K562 (cell line): ENCODE data around the gene LRRC61. TPM values are rescaled to one million over a fixed set of nuclear protein-coding genes. Genes with fewer than 3 reads are reported as not detected.
"Not testable (repeated sequence)": the region's sequence is repeated elsewhere in the genome, so short reads cannot be mapped to it uniquely, and the experiment has no call there.

Experiments used
- ARHGAP35 ChIP-seq: fragments of 450-650 bp; IDR thresholded peaks from 2 replicates; pipeline ENCODE4 v1.6.1; 2018; ENCODE audit not compliant: partially characterized antibody
- BACH1 ChIP-seq: fragments of 200-800 bp; sonication (Bioruptor generic); IDR thresholded peaks from 2 replicates; pipeline ENCODE4 v1.6.1; 2016; ENCODE audit warnings: missing genetic modification characterization, missing compliant biosample characterization
- C11orf30 ChIP-seq: fragments of 450-650 bp; IDR thresholded peaks from 2 replicates; pipeline ENCODE4 v1.6.1; 2016; ENCODE audit warnings: low read depth, mild to moderate bottlenecking
- CTBP1 ChIP-seq: fragments of 450-650 bp; IDR thresholded peaks from 2 replicates; pipeline ENCODE4 v1.6.1; 2016; ENCODE audit warnings: borderline replicate concordance
- DPF2 ChIP-seq: fragments of 450-650 bp; IDR thresholded peaks from 2 replicates; pipeline ENCODE4 v1.6.1; 2016
- FOXJ2 ChIP-seq: fragments of 200-800 bp; sonication (Bioruptor generic); IDR thresholded peaks from 2 replicates; pipeline ENCODE4 v1.6.1; 2016; ENCODE audit warnings: missing genetic modification characterization, missing compliant biosample characterization
- GATAD2A ChIP-seq: fragments of 450-650 bp; IDR thresholded peaks from 2 replicates; pipeline ENCODE4 v1.6.1; 2017
- KLF6 ChIP-seq: fragments of 250-450 bp; sonication (Bioruptor Pico); IDR thresholded peaks from 2 replicates; pipeline ENCODE4 v1.4.0; 2020; ENCODE audit warnings: mild to moderate bottlenecking, moderate library complexity, borderline replicate concordance
- L3MBTL2 ChIP-seq: fragments of 450-650 bp; IDR thresholded peaks from 2 replicates; pipeline ENCODE4 v1.6.1; 2016; ENCODE audit warnings: mild to moderate bottlenecking, moderate library complexity
- MAFK ChIP-seq: IDR thresholded peaks from 2 replicates; pipeline ENCODE4 v1.6.1; 2011; ENCODE audit warnings: low read length, improper control_type of control experiment
- MAZ ChIP-seq, 2 experiments: fragments of 450-650 bp in 1 of 2; sonication (generic) in 1 of 2; formaldehyde crosslinking; IDR thresholded peaks in 1 of 2; conservative IDR thresholded peaks in 1 of 2; 2 replicates each; pipeline versions ENCODE4 v1.4.0 to v1.5.0; 2020; ENCODE audit warnings: mild to moderate bottlenecking in 1 of 2, missing genetic modification reagents in 1 of 2
- MEF2D ChIP-seq: conservative IDR thresholded peaks from 2 replicates; pipeline ENCODE4 v1.6.1; 2016; ENCODE audit warnings: low read depth, missing genetic modification characterization, missing compliant biosample characterization
- MEIS2 ChIP-seq: fragments of 450-650 bp; IDR thresholded peaks from 2 replicates; pipeline ENCODE4 v1.6.1; 2014; ENCODE audit warnings: mild to moderate bottlenecking; ENCODE audit not compliant: partially characterized antibody
- MTA1 ChIP-seq: fragments of 450-650 bp; IDR thresholded peaks from 2 replicates; pipeline ENCODE4 v1.6.1; 2017; ENCODE audit warnings: borderline replicate concordance
- MTA3 ChIP-seq: fragments of 450-650 bp; formaldehyde crosslinking; IDR thresholded peaks from 2 replicates; pipeline ENCODE4 v1.6.1; 2017; ENCODE audit warnings: mild to moderate bottlenecking, borderline replicate concordance
- NFE2 ChIP-seq: IDR thresholded peaks from 2 replicates; pipeline ENCODE4 v1.6.1; 2014; ENCODE audit warnings: antibody characterized with exemption, low read depth
- NR2C2 ChIP-seq, 2 experiments: fragments of 200-800 bp in 1 of 2; sonication (Bioruptor generic) in 1 of 2; sonication (generic) in 1 of 2; formaldehyde crosslinking in 1 of 2; IDR thresholded peaks; 2 replicates each; pipeline versions ENCODE4 v1.6.1 to v1.8.0; 2016 to 2022; ENCODE audit warnings: mild to moderate bottlenecking in 1 of 2, missing compliant biosample characterization in 1 of 2, missing genetic modification characterization in 1 of 2, missing genetic modification reagents in 1 of 2
- SMARCA5 ChIP-seq: fragments of 450-650 bp; IDR thresholded peaks from 2 replicates; pipeline ENCODE4 v1.6.1; 2016
- TFAP4 ChIP-seq: sonication (generic); formaldehyde crosslinking; IDR thresholded peaks from 2 replicates; pipeline ENCODE4 v1.8.0; 2022; ENCODE audit warnings: missing genetic modification reagents, mild to moderate bottlenecking, moderate library complexity, borderline replicate concordance
- ZNF592 ChIP-seq: fragments of 450-650 bp; IDR thresholded peaks from 2 replicates; pipeline ENCODE4 v1.6.1; 2017; ENCODE audit warnings: antibody characterized with exemption, mild to moderate bottlenecking
- polyA plus RNA-seq, 8 experiments: library from polyadenylated mRNA; depleted of rRNA in 4 of 8; stranded (reverse) in 5 of 8; unstranded in 3 of 8; fragments of >200 nt; fragmentation: Nextera tagmentation in 2 of 8; fragmentation: Illumina TruSeq in 1 of 8; extraction: Ambion mirVana in 2 of 8; extraction: Trizol in 1 of 8; gene quantifications; 2 replicates each; pipeline versions ENCODE4 v1.2.1 to v1.2.3, GENCODE V29; 2011 to 2014; ENCODE audit warnings: inconsistent platforms in 1 of 8, missing spikeins in 1 of 8
- total RNA-seq, 7 experiments: library from RNA; depleted of rRNA in 6 of 7; stranded (reverse); fragments of >200 nt in 6 of 7; fragmentation: Illumina TruSeq in 2 of 7; extraction: Trizol in 2 of 7; gene quantifications; 2 replicates each; pipeline versions ENCODE4 v1.2.1 to v1.2.3, GENCODE V29; 2011 to 2021; ENCODE audit warnings: low replicate concordance in 1 of 7
- TF ChIP-seq, protein P1 (sequence below): fragments of 450-650 bp; IDR thresholded peaks from 2 replicates; pipeline ENCODE4 v1.6.1; 2016
- TF ChIP-seq, protein P2 (sequence below): fragments of 200-800 bp; sonication (Bioruptor generic); IDR thresholded peaks from 2 replicates; pipeline ENCODE4 v1.6.1; 2017; ENCODE audit warnings: missing genetic modification characterization, missing compliant biosample characterization

Gene LRRC61
- total and polyA plus RNA-seq, 9 of the 15 experiments (the other 6 are each of a cell fraction or from before 2014, with no cell fraction given) = 1.3 to 55.2 (median 35.2) TPM

DNA sequence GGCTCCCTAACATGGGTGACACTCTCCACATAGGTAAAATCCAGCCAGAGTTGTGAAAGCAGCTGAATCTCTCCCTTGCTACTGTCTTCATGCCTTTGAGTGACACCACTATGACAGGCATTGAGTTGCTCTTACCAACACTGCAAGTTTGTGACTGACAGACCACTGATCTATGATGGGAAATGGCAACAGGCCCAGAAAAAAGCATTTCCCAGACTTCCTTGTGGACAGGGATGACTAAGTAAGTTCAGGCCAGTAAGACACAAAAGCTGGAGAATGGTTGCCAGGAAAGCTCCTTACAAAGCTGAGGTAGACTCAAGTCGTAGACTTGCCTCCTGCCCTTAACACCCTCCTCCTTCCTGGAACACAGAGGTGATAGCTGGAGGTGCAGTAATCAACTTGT lies 20.2 kb upstream of the LRRC61 start (continued):
- TF ChIP-seq SMARCA5 = peak; percentile 96
- TF ChIP-seq DPF2 = peak; percentile 83
- TF ChIP-seq CTBP1 = peak; percentile 87
- peak; percentile 82 for TF ChIP-seq ARHGAP35
- TF ChIP-seq MAFK = peak; percentile 41; the same call in 1 of the 2 replicates
- 0 out of 2 replicates have a peak, but pooled peaks have one; percentile 85 for TF ChIP-seq MTA3
- peak; percentile 22 to 51; a peak in 1 of 4 replicates for TF ChIP-seq MAZ (CRISPR knock-in tag; conservative IDR thresholded peaks at IDR 0.05 in 1 of 2, IDR thresholded peaks at IDR 0.05 in 1 of 2)
- peak; percentile 78 for TF ChIP-seq GATAD2A
- TF ChIP-seq, protein P1, sequence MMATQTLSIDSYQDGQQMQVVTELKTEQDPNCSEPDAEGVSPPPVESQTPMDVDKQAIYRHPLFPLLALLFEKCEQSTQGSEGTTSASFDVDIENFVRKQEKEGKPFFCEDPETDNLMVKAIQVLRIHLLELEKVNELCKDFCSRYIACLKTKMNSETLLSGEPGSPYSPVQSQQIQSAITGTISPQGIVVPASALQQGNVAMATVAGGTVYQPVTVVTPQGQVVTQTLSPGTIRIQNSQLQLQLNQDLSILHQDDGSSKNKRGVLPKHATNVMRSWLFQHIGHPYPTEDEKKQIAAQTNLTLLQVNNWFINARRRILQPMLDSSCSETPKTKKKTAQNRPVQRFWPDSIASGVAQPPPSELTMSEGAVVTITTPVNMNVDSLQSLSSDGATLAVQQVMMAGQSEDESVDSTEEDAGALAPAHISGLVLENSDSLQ = peak; percentile 99
- TF ChIP-seq NFE2 = peak; percentile 77
- TF ChIP-seq, protein P2, sequence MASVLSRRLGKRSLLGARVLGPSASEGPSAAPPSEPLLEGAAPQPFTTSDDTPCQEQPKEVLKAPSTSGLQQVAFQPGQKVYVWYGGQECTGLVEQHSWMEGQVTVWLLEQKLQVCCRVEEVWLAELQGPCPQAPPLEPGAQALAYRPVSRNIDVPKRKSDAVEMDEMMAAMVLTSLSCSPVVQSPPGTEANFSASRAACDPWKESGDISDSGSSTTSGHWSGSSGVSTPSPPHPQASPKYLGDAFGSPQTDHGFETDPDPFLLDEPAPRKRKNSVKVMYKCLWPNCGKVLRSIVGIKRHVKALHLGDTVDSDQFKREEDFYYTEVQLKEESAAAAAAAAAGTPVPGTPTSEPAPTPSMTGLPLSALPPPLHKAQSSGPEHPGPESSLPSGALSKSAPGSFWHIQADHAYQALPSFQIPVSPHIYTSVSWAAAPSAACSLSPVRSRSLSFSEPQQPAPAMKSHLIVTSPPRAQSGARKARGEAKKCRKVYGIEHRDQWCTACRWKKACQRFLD = 0 out of 2 replicates have a peak, but pooled peaks have one; percentile 64
- TF ChIP-seq TFAP4 (CRISPR knock-in tag) = 0 out of 2 replicates have a peak, but pooled peaks have one; percentile 20
- TF ChIP-seq L3MBTL2 = 0 out of 2 replicates have a peak, but pooled peaks have one; percentile 17
- peak; percentile 77; the same call in 1 of the 2 replicates for TF ChIP-seq MEF2D (tag)
- peak; percentile 99 for TF ChIP-seq MEIS2
- peak; percentile 89 for TF ChIP-seq C11orf30
- TF ChIP-seq ZNF592 = peak; percentile 87
- not testable (repeated sequence) for TF ChIP-seq NR2C2 (CRISPR knock-in tag; IDR thresholded peaks at IDR 0.05)
- peak; percentile 48; the same call in 1 of the 2 replicates for TF ChIP-seq NR2C2 (tag; IDR thresholded peaks at IDR 0.05)
- TF ChIP-seq MTA1 = peak; percentile 85
- TF ChIP-seq BACH1 = peak; percentile 63; the same call in 1 of the 2 replicates
- peak; percentile 11; the same call in 1 of the 2 replicates for TF ChIP-seq KLF6
- peak; percentile 83 for TF ChIP-seq FOXJ2 (tag)
